ENCODE measurements around the gene FIGNL1. TPM values are rescaled to one million over a fixed set of nuclear protein-coding genes. Genes with fewer than 3 reads are reported as not detected.

Gene FIGNL1
- total RNA-seq, 1 donor from 2014 or later = 25.4 TPM

DNA sequence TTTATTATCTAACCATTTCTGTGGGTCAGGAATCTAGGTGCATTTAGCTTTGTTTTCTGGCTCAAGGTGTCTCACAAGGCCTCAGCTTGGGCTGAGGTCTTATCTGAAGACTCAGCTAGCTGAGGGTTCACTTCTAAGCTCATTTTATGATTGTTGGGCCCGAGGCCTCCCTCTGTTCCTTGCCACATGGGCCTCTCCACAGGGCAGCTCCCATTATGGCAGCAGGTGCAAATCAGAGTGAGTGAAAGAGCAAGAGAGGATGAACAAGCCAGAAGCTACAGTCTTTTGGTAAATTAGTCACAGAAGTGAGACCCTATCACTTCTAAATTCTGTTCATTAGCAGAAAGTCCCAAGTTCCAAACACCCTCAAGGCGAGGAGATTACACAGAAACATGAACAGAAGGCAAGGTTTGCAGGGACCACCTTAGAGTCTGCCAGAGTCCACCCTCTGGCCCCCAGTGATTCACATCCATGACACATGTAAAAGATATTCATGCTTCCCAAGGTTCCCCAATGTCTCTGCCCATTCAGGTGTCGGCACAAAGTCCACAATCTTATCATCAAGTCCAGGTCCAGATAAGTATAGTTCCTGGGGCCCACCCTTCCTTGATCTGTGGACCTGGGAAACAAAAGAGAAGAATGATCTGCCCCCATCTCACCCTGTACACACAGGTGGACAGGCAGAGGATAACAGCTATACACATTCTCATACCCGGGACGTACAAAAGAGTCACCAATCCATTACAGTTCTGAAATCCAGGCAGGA, 23.7 kb downstream of the FIGNL1 start:
- Mint-ChIP-seq H3K27me3 (ENCODE audit: low read depth) (no peaks in the 10 kb centered on the region), H3K9me3 (no peaks in the 10 kb centered on the region), H3K36me3 (no peaks in the 10 kb centered on the region), H3K27ac (no peak overlapping the region), H3K4me3 (no peak overlapping the region), H3K4me1 (no peaks in the 10 kb centered on the region)
- TF ChIP-seq, protein P1, sequence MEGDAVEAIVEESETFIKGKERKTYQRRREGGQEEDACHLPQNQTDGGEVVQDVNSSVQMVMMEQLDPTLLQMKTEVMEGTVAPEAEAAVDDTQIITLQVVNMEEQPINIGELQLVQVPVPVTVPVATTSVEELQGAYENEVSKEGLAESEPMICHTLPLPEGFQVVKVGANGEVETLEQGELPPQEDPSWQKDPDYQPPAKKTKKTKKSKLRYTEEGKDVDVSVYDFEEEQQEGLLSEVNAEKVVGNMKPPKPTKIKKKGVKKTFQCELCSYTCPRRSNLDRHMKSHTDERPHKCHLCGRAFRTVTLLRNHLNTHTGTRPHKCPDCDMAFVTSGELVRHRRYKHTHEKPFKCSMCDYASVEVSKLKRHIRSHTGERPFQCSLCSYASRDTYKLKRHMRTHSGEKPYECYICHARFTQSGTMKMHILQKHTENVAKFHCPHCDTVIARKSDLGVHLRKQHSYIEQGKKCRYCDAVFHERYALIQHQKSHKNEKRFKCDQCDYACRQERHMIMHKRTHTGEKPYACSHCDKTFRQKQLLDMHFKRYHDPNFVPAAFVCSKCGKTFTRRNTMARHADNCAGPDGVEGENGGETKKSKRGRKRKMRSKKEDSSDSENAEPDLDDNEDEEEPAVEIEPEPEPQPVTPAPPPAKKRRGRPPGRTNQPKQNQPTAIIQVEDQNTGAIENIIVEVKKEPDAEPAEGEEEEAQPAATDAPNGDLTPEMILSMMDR (IDR thresholded peaks at IDR 0.05; ENCODE audit: unreplicated experiment) = no peak
- no peak for DNase-seq (ENCODE audit: low spot score in 2 of 2, unreplicated experiment in 2 of 2)

DNA sequence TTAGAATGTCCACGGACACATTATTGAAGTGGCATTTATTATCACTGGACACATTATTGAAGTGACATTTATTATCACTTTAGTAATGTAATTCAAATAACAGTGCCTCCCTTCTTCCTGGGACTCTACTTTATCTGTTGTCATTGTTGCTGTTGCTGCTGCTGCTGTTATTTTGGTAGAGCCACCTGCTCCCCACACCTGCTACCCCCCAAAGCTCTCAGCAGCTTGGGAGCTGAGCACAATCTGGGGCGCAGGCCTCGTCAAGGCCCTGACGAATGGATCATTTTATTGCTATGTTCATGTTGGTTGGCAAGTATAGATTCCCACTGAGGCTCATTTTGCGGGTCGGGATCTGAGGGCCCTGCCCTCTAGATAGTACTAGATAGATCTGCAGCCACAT, 24.8 kb downstream of the FIGNL1 start:
- no peak for DNase-seq (ENCODE audit: low spot score in 2 of 2, unreplicated experiment in 2 of 2)
- H3K27ac Mint-ChIP-seq = no peak overlapping the region
- no peaks in the 10 kb centered on the region for H3K9me3 Mint-ChIP-seq
- H3K27me3 Mint-ChIP-seq (ENCODE audit: low read depth) = no peaks in the 10 kb centered on the region
- H3K36me3 Mint-ChIP-seq = no peaks in the 10 kb centered on the region
- H3K4me1 Mint-ChIP-seq = no peaks in the 10 kb centered on the region
- TF ChIP-seq, protein P1 (IDR thresholded peaks at IDR 0.05; ENCODE audit: unreplicated experiment) = no peak
- H3K4me3 Mint-ChIP-seq = no peak overlapping the region

DNA sequence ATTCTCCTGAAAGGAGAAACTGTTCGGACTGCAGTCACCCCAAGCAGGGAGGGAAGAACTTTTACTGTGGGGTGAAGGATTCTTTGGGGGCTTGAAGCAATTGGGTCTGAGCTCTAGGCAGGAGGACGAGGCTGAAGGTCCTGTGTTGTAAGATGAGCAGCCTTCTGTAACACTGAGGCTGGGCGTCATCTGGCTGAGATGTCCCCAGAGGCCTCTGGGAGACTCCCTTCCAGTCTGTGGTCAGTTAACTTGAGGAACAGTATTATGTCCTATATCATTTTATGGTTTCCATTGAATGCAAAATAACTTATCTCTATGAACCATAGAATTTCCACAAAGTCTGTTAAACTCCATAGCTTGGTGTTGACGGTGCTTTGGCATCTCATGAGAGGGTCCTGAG, 26.3 kb downstream of the FIGNL1 start:
- H3K4me1 Mint-ChIP-seq = peaks cover 4% of the 10 kb centered on the region
- H3K27me3 Mint-ChIP-seq (ENCODE audit: low read depth) = no peaks in the 10 kb centered on the region
- no peak overlapping the region for H3K27ac Mint-ChIP-seq
- no peak for DNase-seq (ENCODE audit: low spot score in 2 of 2, unreplicated experiment in 2 of 2)
- H3K9me3 Mint-ChIP-seq = no peaks in the 10 kb centered on the region
- TF ChIP-seq, protein P1 (IDR thresholded peaks at IDR 0.05; ENCODE audit: unreplicated experiment) = no peak
- H3K4me3 Mint-ChIP-seq = no peak overlapping the region
- no peaks in the 10 kb centered on the region for H3K36me3 Mint-ChIP-seq

DNA sequence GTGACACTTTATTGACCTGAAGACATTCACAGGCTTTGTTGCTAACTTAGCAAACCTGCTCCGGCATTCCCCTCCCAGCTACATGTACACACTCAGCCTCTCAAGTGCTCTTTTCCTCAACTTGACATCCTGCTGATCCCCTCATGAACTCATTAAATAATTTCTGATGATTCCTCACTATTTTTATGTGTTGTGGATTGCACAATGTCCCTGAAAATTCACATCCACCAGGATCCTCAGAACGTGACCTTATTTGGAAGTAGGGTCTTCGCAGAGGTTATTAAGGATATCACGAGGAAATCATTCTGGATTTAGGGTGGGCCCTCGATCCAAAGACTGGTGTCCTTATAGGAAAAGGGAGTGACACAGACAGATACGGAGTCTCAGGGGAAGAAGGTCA, 27.3 kb downstream of the FIGNL1 start:
- no peak overlapping the region for H3K4me3 Mint-ChIP-seq
- H3K4me1 Mint-ChIP-seq = peaks cover 9% of the 10 kb centered on the region
- no peaks in the 10 kb centered on the region for H3K36me3 Mint-ChIP-seq
- no peak overlapping the region for H3K27ac Mint-ChIP-seq
- no peaks in the 10 kb centered on the region for H3K27me3 Mint-ChIP-seq (ENCODE audit: low read depth)
- H3K9me3 Mint-ChIP-seq = no peaks in the 10 kb centered on the region
- DNase-seq (ENCODE audit: low spot score in 2 of 2, unreplicated experiment in 2 of 2) = no peak
- TF ChIP-seq, protein P1 (IDR thresholded peaks at IDR 0.05; ENCODE audit: unreplicated experiment) = no peak

GRCh38 chr7:50421043-50421442, 29.1 kb downstream of the FIGNL1 start:
- Mint-ChIP-seq H3K9me3 (no peaks in the 10 kb centered on the region), H3K4me1 (peaks cover 9% of the 10 kb centered on the region), H3K27ac (no peak overlapping the region), H3K36me3 (no peaks in the 10 kb centered on the region), H3K4me3 (no peak overlapping the region), H3K27me3 (ENCODE audit: low read depth) (no peaks in the 10 kb centered on the region)
- no peak for DNase-seq (ENCODE audit: low spot score in 2 of 2, unreplicated experiment in 2 of 2)
- TF ChIP-seq, protein P1 (IDR thresholded peaks at IDR 0.05; ENCODE audit: unreplicated experiment) = no peak

All from mesothelial cell of epicardium (in vitro differentiated cells).